DMS153 (cell line): ENCODE measurements around the gene JAZF1.
"Not testable (repeated sequence)": the region's sequence is repeated elsewhere in the genome, so short reads cannot be mapped to it uniquely, and the experiment has no call there.

ENCODE experiments used
- DNase-seq: peaks from one replicate; lab custom pipeline; 2025; lab: John Stamatoyannopoulos, UW

Gene JAZF1

DNA sequence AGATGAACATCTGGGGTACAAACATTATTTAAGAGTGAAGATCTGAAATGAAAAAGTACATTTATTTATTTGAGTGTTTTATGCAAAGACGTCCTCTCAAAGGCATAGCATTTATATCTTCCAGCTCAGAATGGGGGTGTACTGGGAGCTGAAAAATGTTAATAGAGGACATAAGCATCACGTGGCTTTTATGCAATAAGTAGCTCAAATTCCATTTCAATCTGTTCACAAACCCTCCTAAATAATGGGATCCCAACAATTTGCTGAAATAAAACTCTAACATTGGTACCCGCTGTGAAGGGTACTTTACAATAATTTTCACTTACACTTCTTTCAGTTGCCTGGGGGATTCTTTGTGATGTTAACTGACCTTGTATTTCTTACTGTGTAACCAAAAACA lies 268.7 kb downstream of the JAZF1 start:
- DNase-seq = no peak

DNA sequence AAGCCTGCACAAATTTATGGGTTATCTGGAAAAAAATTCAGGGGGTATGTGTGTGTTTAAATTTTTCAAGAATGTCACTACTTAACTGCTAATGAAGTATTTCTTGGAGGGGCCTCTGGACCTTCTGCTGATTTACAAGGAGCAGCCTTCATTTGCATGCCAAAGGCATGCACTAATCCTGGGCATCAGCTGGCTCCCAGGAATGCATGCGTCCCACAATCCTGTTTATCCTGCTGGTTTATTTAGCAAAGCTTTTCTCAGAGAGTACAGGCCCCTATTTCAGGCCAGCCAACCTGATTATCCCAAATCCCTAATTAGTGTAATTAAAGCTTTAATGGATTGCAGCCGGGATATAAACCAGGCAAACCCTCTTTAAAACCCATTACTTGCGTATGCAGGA lies 270.3 kb downstream of the JAZF1 start:
- DNase-seq = no peak

DNA sequence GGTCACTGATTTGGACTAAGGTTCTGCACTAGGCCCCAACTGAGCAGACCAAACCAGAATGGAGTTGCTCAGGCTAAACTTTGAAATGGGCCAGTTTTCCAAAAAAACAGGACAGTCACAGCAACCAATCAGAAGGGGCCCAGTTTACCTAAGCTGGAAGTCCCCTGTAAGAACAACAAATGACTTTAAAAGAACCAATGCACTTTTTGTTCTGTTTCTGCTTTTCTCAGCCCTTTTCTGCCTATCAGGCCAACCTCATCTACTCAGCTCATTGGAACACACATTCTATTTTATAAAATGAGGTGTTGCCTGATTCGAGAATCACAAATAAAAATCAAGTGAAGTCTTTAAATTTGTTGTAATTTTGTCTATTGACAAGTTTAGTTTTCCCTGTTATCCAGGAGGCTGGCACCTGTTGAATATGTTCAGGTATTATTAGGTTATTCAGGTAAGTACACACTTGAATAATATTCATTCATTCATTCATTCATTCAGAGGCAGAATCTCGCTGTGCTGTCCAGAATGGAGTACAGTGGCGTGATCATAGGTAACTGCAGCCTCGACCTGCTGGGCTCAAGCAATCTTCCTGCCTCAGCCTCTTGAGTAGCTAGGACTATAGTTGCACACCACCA lies 271.9 kb downstream of the JAZF1 start:
- no peak for DNase-seq

DNA sequence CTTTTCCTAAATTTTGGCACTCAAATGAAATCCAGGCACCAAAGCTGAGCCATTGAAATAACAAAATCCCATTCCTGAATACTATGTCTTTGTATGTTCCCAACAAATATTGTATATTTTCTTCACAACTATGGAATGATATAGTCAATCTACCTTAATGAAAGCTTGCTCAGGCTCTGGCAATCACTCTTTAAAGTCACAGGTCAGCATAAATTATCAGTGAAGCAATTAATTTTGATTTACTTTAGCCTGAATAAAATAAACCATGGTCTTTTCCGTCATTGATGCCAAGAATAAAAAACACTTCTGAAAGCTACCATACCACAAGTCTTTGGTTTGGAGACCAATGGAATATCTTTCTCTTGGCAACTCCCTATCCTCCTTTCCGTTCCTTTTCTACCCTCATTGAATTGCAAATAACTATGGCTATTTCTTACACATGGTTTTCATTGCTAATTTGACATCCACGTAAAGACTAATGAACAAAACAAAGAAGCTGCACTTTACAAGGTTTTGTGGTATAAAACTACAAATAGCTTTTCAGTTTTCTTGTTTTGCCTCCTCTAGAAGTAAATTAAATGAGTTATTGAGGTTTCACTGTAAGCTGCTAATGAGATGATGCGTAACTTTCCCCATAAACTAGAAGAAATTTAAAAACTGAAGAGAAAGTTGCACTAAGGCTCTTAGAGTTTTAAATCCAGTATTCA lies 274.1 kb downstream of the JAZF1 start:
- no peak for DNase-seq

DNA sequence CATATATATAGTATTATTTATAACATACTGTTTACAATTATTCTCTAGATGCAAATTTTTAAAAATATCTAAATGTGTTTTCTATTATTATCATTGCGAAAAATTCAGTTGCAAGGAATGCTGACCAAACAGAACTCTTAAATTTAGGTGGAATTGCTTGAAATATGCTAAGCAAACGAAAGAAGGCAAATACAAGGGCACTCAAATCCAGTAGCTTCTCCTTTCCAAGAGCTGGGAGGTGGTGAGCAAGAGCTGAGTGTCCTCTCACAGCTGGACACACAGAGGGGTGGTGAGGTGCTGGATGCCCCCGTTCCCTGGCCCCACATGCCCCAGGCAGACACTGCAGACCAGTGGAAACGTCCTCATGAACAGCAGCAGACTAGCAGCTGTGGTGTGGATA lies 274.6 kb downstream of the JAZF1 start:
- no peak for DNase-seq

DNA sequence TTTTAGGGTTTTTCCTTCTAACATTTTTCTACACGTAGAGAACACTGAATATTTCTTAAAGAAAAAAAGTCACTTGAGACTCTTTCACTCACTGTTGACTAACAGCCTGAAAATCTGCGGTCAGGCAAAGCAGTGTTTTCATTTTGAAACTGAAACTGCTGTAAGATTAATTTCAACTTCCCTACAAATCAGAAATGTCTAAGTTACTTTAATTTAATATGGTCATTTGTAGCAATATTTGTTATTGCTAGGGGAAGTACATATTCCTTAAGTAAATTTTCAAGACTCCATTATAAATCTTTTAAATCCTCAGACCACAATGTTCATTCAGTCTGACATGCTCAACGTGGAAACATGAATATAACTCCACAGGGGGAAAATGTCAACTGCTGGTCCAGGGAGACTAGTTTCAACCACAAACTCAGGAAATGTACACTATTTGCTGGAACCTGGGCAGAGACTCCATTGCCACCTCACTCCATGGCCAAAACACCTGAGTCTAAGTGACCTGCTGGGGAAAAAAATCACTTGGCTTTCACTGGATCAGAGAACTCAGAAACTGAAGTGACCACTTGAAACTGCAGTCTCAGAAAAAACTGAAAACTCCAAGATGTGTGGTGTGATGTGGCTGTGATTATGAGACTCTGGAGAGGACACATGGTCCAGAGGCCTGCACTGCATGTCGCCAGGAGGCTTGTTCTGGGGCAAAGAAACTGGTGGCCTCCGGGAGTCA lies 279.4 kb downstream of the JAZF1 start:
- DNase-seq = no peak

DNA sequence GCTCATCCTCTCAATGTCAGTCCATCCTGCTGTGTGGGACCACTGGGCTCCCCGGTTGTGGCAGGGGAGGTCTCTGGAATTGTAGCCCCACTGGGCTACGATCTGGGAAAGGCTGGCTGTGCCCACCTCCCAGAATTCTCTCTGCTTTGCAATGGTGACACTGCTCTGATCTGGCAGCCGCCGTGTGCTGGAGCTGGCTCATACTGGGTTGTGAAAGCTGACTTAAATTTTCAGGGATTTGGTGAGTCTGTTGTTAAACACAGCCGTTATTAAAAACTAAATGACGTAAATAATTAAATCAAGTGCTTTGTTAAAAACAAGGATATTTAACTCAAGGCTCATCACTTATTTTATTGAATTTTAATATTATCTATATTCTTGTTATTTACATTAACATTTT lies 280.6 kb downstream of the JAZF1 start:
- no peak for DNase-seq

DNA sequence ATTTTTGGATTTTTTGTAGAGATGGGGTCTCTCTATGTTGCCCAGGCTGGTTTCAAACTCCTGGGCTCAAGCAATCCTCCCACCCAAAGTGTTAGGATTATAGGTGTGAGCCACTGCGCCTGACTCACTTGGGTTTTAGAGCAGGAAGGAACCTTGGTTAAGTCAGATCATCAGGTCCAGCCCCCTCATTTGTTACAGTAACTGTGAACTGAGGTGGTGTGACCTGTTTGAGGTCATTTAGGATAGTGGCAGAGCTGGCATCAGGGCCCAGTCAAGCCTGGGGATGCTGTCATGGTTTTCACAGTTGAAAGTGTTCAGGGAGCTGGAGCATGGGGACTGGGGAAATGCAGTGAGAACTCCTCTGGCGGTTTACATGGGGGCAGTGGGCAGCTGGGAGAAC lies 281.0 kb downstream of the JAZF1 start:
- DNase-seq = no peak

DNA sequence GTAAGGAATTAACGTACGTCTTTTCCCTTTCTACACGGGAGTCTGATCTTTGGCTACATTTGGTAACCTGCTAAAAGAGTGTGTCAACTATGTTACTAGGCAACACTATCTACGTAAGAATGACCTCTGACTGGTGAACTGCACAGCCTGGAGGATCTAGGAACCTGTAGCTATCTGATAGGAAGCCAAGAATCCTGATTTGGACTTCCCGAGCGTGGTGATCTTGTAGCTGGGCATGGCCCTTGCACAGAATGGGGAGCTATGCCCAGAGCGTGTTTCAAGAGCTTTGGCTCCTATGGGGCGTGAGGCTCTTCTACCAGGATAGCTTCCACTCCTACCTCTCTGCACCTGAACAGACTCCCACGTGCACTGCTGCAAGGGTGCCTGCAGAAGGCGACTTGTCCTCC lies 283.2 kb downstream of the JAZF1 start:
- peak; percentile 13 for DNase-seq

DNA sequence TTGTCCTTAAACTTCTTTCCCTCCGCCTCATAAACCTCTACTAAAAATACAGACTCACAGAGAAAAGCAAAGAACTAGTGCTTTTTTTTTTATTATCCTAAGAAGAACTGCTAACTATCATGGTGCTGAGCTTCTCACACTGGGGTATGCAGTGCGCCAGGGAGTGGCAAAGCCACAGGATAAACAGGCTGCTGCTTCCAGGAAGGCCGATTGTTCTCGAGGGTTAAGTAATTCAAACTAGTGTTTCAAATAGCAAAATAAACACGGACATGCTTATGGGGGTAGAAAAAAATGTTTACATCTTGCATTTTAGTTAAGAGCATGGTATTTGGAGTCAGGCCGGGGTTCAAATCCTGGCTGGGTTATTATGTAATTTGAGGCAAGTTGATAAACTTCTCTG lies 283.6 kb downstream of the JAZF1 start:
- DNase-seq = peak; percentile 37

DNA sequence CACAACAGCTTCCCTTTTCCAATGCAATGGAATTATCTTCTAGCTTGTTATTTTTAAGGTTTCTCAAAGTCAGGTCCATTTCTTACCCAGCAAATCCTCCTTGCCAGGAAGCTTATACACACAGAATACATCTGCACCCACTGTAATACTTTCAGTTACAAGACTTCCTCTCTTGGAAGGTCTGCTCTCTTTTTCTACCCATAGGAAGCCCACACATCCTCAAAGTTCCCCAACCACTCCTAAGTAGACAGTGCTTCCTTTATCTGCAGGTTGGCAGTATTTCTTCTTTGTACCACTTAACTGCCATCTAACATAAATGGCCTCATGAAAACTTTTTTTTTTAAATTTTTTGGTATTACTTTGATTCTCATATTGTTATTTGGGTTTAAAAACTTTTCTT lies 285.0 kb downstream of the JAZF1 start:
- no peak for DNase-seq

DNA sequence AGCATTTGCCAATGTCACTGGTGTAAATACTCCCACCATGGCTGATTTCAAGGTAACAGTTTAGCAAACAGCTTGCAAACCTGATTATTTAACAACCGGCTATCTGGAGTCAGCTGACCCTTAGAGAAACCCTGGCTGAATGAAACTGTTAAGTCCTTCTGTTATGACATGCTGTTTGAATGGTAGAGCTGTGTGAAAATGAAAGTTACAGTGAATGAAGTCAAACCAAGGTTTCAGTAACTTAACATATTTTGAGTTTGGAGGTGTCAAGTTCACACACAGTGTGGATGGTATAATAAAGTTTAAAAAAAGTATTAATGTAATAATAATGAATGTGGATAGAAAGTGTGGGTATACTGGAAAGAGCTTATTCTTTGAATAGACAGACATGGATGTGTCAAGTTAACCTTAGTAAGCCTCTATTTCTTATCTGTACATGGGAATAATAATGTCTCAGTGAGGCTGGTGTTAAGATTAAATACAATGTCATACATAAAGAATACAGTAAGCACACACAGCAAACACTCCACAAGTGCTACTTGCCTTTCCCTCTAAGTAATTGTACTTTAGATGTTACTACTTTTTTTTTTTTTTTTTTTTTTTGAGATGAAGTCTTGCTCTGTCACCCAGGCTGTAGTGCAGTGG lies 290.3 kb downstream of the JAZF1 start:
- no peak for DNase-seq

DNA sequence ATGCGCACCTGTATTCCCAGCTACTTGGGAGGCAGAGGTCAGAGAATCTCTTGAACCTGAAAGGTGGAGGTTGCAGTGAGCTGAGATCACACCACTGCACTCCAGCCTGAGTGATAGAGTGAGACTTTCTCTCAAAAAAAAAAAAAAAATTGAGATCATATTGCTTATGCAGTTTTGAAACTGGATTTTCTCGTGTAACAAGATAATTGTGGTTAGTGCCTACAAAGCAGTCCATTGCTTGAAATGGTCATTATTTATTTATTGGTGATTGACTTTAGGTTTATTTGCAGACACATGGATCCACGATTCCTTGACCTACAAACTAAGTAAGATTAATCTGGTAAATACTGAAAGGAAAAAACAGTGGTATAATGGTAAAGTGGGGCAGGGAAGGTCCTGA lies 290.8 kb downstream of the JAZF1 start:
- DNase-seq = no peak

DNA sequence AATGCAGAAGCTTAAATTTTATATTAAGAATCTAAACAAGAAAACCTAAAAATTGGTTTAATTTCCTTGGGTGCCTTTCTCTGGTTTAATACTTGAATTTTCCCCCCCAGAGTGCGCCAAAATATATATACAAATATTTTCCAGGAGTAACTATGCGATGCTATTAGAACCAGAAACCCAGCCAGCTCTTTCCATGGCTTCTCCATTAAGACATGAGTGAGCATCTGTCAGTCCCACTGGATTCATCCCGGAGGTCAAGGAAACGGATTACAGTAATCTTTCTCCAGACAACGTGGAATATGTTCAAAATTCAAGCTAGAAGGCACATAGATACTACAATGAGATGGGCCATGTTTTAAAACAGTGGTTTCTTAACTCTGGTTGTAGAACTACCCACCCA lies 291.9 kb downstream of the JAZF1 start:
- no peak for DNase-seq

DNA sequence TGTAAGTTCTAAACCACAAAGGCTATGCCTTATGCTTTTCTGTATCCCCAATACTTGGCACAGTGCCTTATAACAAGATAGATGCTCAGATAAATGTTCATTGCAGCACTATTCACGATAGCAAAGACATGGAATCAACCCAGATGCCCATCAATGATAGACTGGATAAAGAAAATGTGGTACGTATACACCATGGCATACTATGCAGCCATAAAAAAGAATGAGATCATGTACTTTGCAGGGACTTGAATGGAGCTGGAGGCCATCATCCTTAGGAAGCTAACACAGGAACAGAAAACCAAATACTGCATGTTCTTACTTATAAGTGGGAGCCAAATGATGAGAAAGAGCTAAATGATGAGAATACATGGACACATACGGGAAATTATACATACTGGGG lies 293.9 kb downstream of the JAZF1 start:
- not testable (repeated sequence) for DNase-seq

DNA sequence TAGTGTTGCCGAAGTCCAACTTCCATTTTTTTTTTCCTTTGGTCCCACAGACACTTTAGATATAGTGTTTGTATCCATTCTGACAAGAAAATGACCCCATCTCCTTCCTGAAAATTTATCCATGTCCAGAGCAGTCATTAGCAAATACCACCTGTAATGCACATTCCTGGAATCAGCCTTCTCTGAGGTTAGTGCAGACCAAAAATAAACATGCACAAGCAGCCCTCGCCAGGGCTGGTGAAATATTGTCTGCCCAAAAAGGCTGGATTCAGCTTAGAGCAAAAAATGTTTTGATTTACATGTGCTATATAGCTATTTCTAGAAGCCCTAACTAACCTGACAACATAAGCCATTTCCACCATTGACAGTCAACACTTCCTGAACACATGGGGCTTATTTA lies 294.9 kb downstream of the JAZF1 start:
- DNase-seq = no peak

DNA sequence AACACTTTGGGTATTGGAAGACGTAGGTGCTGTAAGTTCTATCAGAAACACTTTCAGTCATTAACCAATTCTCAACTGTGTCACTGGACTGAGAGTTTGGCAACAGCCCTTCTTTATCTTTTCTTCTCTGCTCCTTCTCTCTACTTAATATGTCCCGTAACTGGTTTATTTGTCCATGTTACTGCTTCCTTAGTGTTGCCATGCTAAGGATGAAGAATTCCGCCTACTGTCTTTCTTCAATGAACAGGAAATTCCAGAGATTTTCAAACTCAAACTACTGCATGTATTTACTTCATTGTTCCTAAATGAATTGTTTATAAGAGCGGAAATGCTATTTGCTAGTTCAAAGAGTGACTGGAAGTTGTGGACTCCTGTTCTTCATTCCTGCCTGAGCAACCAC lies 296.9 kb downstream of the JAZF1 start:
- no peak for DNase-seq

DNA sequence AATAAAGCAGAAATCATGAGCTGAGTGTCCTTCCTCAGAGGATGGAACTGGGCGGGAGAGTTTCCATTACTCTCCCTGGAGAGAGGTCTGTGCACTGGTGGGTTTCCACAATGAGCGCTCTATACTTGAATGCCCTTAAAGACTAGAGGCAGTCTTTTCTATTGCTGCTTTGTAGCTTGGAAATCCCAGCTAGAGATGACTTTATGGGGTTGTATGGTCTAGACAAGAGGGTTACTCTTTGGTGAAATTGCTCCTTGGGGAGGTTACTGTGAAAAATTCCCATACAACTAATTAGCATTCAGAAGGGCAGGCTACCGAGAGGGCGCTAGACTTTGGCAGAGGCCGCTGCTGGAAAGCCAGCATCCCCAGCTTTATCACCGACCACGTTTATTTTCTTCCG lies 303.8 kb downstream of the JAZF1 start:
- no peak for DNase-seq

DNA sequence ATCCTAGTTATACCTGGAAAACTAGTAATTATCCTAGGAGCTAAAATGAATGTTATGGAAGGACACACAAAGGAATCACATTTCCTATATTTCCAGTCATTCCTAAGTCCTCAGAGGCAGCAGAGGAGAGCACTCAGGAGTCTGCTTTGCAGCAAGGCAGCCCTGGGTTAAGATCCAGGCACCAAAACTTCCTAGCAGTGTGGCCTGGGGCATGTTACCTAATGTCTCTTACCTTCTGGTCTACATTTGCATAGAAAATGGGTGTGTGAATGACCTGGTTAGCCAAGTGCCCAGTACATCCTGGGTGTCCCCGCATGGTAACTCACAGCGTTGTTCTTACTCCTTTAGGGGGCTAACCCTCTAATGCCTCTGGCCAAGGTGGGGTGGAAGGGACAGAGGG lies 304.8 kb downstream of the JAZF1 start:
- DNase-seq = no peak

DNA sequence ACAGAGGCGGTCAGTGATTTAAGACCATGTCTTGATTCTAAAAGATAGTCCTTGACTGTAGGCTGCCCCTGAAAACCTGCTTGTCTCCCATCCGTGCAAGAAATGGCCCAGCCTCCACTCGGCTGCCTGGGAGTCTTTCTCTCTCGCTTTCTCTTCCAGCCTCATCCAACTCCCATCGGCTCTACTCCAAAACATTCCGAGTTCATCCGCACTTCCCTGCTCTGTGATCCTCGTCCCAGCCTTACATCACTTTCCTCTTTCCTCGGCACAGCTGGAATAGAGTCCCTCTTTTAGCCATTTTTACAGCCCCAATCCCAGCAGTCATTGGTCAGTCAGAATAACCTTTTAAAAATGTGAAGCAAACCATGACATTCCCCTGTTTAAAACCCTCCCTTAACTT lies 305.5 kb downstream of the JAZF1 start:
- DNase-seq = no peak

DNA sequence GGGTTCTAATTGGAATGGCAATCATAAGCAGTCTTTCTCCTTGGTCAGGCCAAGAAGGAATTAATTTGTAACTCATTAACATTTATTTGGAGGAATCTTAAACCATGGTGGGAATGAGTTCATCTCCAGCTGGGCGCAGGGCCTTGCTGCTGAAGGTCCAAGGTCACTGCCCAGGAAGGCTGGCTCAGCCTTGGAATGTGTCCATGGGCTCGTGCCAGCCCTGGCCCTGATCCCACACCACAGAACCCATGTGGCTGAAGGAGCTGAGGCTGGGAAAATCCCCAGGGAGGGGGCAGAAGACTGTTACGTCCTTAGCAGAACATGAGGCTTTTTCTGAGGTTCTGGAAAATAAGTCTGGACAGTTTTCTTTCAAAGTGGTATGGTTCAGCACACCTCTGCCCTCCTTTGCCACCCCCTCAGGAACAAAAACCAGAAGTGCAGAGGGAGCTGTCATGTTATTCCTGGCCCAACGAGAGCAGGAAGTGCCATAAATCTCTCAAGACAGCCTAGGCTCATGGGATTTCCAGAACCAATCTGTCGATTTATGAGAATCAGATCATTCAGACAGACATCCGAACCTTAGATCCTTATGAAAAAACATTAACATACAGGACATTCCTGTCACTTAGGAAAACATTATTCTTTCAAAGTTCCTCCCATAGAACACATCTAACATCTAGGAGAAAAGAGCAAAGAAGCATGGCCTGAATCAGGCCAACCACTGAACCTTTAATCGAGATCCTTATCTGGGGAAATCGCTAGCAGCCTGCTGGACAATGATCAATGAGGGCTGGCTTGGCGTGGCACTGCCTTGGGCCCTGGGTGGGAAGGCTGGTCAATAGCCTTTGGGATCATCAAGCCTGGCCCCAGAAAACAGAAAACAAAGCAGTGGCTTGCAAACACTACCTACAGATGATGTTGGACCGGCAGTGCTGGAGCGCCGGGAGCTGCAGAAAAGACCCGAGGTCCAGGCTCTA lies 306.3 kb downstream of the JAZF1 start:
- no peak for DNase-seq
